Memory B cell (primary cell): ENCODE measurements around the gene CCDC141.

ENCODE experiments used
- ATAC-seq: fragments of 150-1000 bp; cut with Tn5 transposase; 2 replicates; pipeline ENCODE4 v1.10.0; 2021; ENCODE audit warnings: low read depth, mild to moderate bottlenecking, moderate library complexity
- DNase-seq, 2 donors: peaks; one replicate each; pipeline ENCODE4 v3.0.0; 2022; ENCODE audit warnings: low spot score in 2 of 2
- H3K27ac Mint-ChIP-seq: one replicate; pipeline ENCODE4 v1.8.0; 2022; ENCODE audit warnings: mild to moderate bottlenecking, moderate library complexity, mixed read lengths
- H3K27me3 Mint-ChIP-seq: one replicate; pipeline ENCODE4 v1.8.0; 2022; ENCODE audit warnings: mixed read lengths
- H3K36me3 Mint-ChIP-seq: one replicate; pipeline ENCODE4 v1.8.0; 2022; ENCODE audit warnings: mild to moderate bottlenecking, mixed read lengths
- H3K4me1 Mint-ChIP-seq: one replicate; pipeline ENCODE4 v1.8.0; 2022; ENCODE audit warnings: mixed read lengths
- H3K4me3 Mint-ChIP-seq: one replicate; pipeline ENCODE4 v1.8.0; 2022; ENCODE audit warnings: mild to moderate bottlenecking, moderate library complexity, mixed read lengths
- H3K9me3 Mint-ChIP-seq: one replicate; pipeline ENCODE4 v1.8.0; 2022; ENCODE audit warnings: mixed read lengths

CCDC141 gene

GRCh38 chr2:178933493-178933892 lies 116.4 kb downstream of the CCDC141 start:
- peaks cover 51% of the 10 kb centered on the region for H3K36me3 Mint-ChIP-seq
- H3K9me3 Mint-ChIP-seq, result peaks cover 22% of the 10 kb centered on the region
- ATAC-seq (no peak), DNase-seq (no peak)
- H3K4me1 Mint-ChIP-seq, result no peaks in the 10 kb centered on the region
- no peak overlapping the region for H3K4me3 Mint-ChIP-seq
- H3K27me3 Mint-ChIP-seq, result no peaks in the 10 kb centered on the region
- H3K27ac Mint-ChIP-seq, result no peak overlapping the region

DNA sequence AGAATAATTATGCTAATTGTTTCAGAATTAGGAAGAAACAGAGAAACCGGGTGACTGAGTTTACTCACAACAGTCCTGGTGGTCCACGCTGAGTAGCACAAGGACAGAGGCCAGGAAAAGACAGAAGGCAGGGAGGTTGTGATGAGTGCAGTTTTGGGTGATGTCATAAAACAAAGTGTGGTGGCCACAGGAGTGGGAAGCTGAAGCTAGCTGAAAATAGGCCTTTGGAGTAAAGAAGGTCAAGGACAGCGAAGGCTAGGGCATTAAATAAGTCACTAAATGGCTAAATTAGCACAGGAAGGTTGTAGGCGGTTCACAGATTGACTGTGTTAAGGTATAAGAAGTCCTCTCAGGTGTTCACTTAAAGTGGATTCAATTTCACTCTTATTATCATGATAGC lies 121.9 kb downstream of the CCDC141 start:
- no peaks in the 10 kb centered on the region for H3K27me3 Mint-ChIP-seq
- peaks cover 13% of the 10 kb centered on the region for H3K4me1 Mint-ChIP-seq
- peak overlapping the region; percentile 66 for H3K27ac Mint-ChIP-seq
- no peak for DNase-seq
- H3K36me3 Mint-ChIP-seq, result peaks cover 22% of the 10 kb centered on the region
- H3K9me3 Mint-ChIP-seq, result peaks cover 2% of the 10 kb centered on the region
- peak; percentile 52 for ATAC-seq
- H3K4me3 Mint-ChIP-seq, result peak overlapping the region; percentile 16

DNA sequence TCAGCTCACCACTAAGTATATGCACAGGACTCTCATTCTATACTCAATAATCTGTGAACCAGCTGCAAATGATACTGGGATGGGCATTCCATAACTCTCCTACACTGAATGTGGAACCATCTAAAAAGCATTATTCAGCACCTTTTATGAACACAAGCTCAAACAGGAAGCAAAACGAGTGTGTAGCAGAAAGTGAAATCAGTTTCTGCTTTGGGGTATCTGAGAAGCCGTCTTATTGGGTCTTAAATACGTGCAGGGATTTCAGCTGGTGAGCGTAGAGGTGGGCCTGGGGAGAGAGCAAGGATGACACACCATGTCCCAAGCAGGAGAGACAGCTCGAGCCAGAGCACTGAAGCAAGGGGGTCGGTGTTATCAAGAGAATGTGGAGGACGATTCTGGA lies 122.8 kb downstream of the CCDC141 start:
- ATAC-seq, result peak; percentile 32
- DNase-seq, result no peak
- peak overlapping the region; percentile 66 for H3K27ac Mint-ChIP-seq
- peaks cover 21% of the 10 kb centered on the region for H3K36me3 Mint-ChIP-seq
- peaks cover 2% of the 10 kb centered on the region for H3K9me3 Mint-ChIP-seq
- H3K4me1 Mint-ChIP-seq, result peaks cover 13% of the 10 kb centered on the region
- peak overlapping the region; percentile 81 for H3K4me3 Mint-ChIP-seq
- H3K27me3 Mint-ChIP-seq, result no peaks in the 10 kb centered on the region

GRCh38 chr2:178924817-178925216 lies 125.1 kb downstream of the CCDC141 start:
- peaks cover 13% of the 10 kb centered on the region for H3K4me1 Mint-ChIP-seq
- ATAC-seq, result no peak
- H3K36me3 Mint-ChIP-seq, result peaks cover 4% of the 10 kb centered on the region
- H3K9me3 Mint-ChIP-seq, result no peaks in the 10 kb centered on the region
- no peak overlapping the region for H3K27ac Mint-ChIP-seq
- H3K27me3 Mint-ChIP-seq, result no peaks in the 10 kb centered on the region
- DNase-seq, result no peak
- no peak overlapping the region for H3K4me3 Mint-ChIP-seq

- ATAC-seq (no peak), DNase-seq (no peak)
- no peaks in the 10 kb centered on the region for H3K9me3 Mint-ChIP-seq
- no peak overlapping the region for H3K4me3 Mint-ChIP-seq
- no peaks in the 10 kb centered on the region for H3K27me3 Mint-ChIP-seq
- H3K36me3 Mint-ChIP-seq, result peaks cover 8% of the 10 kb centered on the region
- H3K27ac Mint-ChIP-seq, result no peak overlapping the region
- H3K4me1 Mint-ChIP-seq, result peaks cover 13% of the 10 kb centered on the region
Measured at GRCh38 chr2:178923546-178923945, 126.4 kb downstream of the CCDC141 start.

- H3K36me3 Mint-ChIP-seq, result peaks cover 9% of the 10 kb centered on the region
- H3K27me3 Mint-ChIP-seq, result no peaks in the 10 kb centered on the region
- no peak overlapping the region for H3K27ac Mint-ChIP-seq
- no peak overlapping the region for H3K4me3 Mint-ChIP-seq
- no peak for ATAC-seq
- no peaks in the 10 kb centered on the region for H3K4me1 Mint-ChIP-seq
- no peaks in the 10 kb centered on the region for H3K9me3 Mint-ChIP-seq
- DNase-seq, result no peak
Measured at GRCh38 chr2:178920916-178921513, 128.9 kb downstream of the CCDC141 start.

DNA sequence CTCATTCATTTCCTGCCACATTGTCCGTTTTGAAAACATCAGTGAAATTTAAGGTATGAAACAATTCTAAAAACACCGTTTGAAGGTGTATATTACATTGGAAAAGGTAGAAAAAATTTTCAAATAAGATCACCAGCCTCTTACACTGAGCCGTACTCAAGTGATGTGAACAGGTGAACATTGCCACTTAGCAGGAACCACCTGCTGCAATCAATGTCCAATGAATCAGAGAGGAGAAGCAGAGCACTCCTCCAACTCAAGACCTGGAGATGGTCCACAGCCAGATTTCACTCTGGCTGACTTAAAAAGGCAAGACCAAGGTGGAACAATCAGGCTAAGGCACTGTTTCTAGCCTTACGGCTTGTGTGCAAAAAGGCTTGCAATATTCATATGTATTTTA lies 132.4 kb downstream of the CCDC141 start:
- H3K27ac Mint-ChIP-seq, result no peak overlapping the region
- peaks cover 11% of the 10 kb centered on the region for H3K36me3 Mint-ChIP-seq
- no peaks in the 10 kb centered on the region for H3K9me3 Mint-ChIP-seq
- H3K27me3 Mint-ChIP-seq, result no peaks in the 10 kb centered on the region
- no peak overlapping the region for H3K4me3 Mint-ChIP-seq
- H3K4me1 Mint-ChIP-seq, result peaks cover 9% of the 10 kb centered on the region
- DNase-seq (no peak), ATAC-seq (no peak)

DNA sequence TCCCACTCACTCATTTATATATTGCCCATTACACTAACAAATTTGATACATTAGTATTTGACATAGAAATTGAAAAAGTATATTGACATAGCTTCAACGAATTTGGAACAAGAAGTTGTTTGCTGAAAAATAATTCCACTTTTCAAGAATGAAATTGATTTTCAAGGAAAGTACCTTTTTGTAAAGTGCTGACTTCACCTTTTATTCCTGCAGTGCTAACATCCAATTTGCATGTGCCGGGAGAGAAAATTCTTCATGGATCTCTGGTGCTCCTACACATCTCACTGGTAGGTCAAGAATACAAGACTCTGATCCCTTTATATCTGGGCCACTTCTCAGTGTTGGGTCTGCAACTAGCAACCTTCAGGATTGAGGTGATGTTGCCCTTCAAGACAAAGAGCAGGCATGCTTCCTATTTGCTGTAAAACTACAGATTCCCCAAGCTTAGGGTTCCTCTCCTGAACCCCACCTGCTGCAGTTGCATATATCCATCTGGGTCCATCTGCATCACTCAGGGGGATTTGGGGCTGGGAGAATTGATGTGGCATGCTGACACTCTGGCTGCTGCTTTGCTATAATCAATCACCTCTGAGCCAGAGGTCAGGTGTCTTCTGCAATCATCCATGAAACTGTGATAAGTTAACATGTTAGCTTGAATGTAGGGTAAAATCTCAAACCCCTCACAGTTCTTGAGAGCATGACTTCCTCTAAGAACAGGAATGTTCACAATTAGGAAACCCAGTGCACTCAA lies 134.3 kb downstream of the CCDC141 start:
- Mint-ChIP-seq H3K4me3 (no peak overlapping the region), H3K36me3 (peaks cover 12% of the 10 kb centered on the region), H3K4me1 (peaks cover 12% of the 10 kb centered on the region), H3K9me3 (no peaks in the 10 kb centered on the region), H3K27ac (no peak overlapping the region), H3K27me3 (no peaks in the 10 kb centered on the region)
- no peak for ATAC-seq
- DNase-seq, result no peak

- Mint-ChIP-seq H3K36me3 (peaks cover 12% of the 10 kb centered on the region), H3K27ac (no peak overlapping the region), H3K4me1 (peaks cover 12% of the 10 kb centered on the region), H3K4me3 (no peak overlapping the region), H3K9me3 (no peaks in the 10 kb centered on the region), H3K27me3 (no peaks in the 10 kb centered on the region)
- peak; percentile 44 to 50 for DNase-seq
- ATAC-seq, result peak; percentile 74
Measured at GRCh38 chr2:178914259-178914849, 135.6 kb downstream of the CCDC141 start.

GRCh38 chr2:178913049-178913441 lies 136.9 kb downstream of the CCDC141 start:
- Mint-ChIP-seq H3K4me1 (peaks cover 12% of the 10 kb centered on the region), H3K4me3 (no peak overlapping the region), H3K27me3 (no peaks in the 10 kb centered on the region), H3K36me3 (peaks cover 7% of the 10 kb centered on the region), H3K9me3 (no peaks in the 10 kb centered on the region), H3K27ac (peak overlapping the region; percentile 70)
- ATAC-seq, result peak; percentile 21
- no peak for DNase-seq

DNA sequence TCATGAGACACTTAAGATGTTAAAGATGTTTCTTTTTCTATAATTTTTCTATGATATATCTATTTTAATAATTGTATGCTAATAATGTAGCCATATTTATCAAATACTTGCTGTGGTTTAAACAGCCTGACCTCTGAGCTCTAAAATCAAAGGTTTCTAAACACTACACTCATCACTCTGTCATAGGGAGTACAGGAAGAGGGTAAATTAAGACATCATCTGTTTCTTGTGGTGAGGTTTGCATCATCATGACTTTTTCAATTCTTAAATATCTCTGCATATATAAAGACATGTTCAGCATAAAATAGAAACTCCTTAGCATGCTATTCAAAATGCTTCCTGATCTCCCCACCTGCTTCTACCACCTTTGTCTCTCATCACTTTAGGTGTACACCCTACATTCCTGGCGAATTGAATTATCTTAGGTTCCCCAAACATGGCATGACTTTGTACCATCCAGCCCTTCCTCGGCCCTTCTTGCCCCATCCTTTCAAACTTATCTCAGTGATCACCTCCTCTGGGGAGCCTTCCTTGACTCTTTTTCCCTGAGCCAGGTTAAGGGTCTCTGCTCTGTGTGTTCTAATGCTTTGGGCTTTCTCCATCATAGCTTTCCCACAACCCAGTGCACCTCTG lies 137.4 kb downstream of the CCDC141 start:
- Mint-ChIP-seq H3K4me1 (peaks cover 12% of the 10 kb centered on the region), H3K9me3 (no peaks in the 10 kb centered on the region), H3K4me3 (no peak overlapping the region), H3K27me3 (no peaks in the 10 kb centered on the region), H3K36me3 (peaks cover 7% of the 10 kb centered on the region), H3K27ac (peak overlapping the region; percentile 70)
- DNase-seq (no peak), ATAC-seq (no peak)

DNA sequence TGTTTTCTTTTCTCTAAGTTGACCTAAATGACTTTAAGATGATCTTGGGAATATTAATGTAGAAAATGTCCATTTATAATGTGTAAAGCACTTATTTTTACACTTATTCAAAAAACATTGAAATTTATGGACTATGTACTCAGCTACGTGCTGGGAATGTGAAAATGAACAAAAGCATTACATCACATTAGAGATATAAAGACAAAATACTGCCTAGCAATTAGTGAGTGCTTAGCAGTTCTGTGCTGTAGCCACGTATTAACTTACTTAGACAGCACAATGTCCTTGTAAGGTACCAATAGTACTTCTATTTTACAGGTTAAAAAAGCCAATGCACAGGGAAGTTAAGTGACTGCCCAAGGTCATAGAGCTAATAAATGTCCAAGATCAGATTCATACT lies 138.9 kb downstream of the CCDC141 start:
- H3K27me3 Mint-ChIP-seq, result no peaks in the 10 kb centered on the region
- DNase-seq, result no peak
- no peak for ATAC-seq
- peaks cover 13% of the 10 kb centered on the region for H3K36me3 Mint-ChIP-seq
- no peaks in the 10 kb centered on the region for H3K9me3 Mint-ChIP-seq
- H3K4me1 Mint-ChIP-seq, result peaks cover 12% of the 10 kb centered on the region
- no peak overlapping the region for H3K4me3 Mint-ChIP-seq
- no peak overlapping the region for H3K27ac Mint-ChIP-seq

- DNase-seq (no peak), ATAC-seq (no peak)
- H3K36me3 Mint-ChIP-seq, result peaks cover 13% of the 10 kb centered on the region
- H3K27me3 Mint-ChIP-seq, result no peaks in the 10 kb centered on the region
- no peak overlapping the region for H3K27ac Mint-ChIP-seq
- peaks cover 12% of the 10 kb centered on the region for H3K4me1 Mint-ChIP-seq
- H3K9me3 Mint-ChIP-seq, result no peaks in the 10 kb centered on the region
- no peak overlapping the region for H3K4me3 Mint-ChIP-seq
Measured at GRCh38 chr2:178910005-178910404, 139.9 kb downstream of the CCDC141 start.

- H3K9me3 Mint-ChIP-seq, result no peaks in the 10 kb centered on the region
- DNase-seq (no peak), ATAC-seq (no peak)
- H3K4me3 Mint-ChIP-seq, result no peak overlapping the region
- H3K4me1 Mint-ChIP-seq, result peaks cover 10% of the 10 kb centered on the region
- no peaks in the 10 kb centered on the region for H3K27me3 Mint-ChIP-seq
- no peak overlapping the region for H3K27ac Mint-ChIP-seq
- peaks cover 16% of the 10 kb centered on the region for H3K36me3 Mint-ChIP-seq
Measured at GRCh38 chr2:178909507-178909906, 140.4 kb downstream of the CCDC141 start.
